Prostate gland (tissue), 2 donors: ENCODE measurements around the gene ZMIZ1. TPM values are rescaled to one million over a fixed set of nuclear protein-coding genes. Genes with fewer than 3 reads are reported as not detected.

ENCODE experiments used
- DNase-seq: peaks from one replicate; pipeline ENCODE4 v3.0.0-alpha.2; 2019; ENCODE audit warnings: low spot score
- H3K27ac ChIP-seq, 2 donors: fragments of 200-600 bp; sonication (generic); 2 replicates each; pipeline ENCODE4 v1.5.1; 2017 to 2019
- H3K27me3 ChIP-seq: fragments of 200-600 bp; sonication (generic); replicated peaks from 2 replicates; pipeline ENCODE4 v1.5.1; 2019; ENCODE audit not compliant: insufficient read depth
- H3K36me3 ChIP-seq, 2 donors: fragments of 200-600 bp; sonication (generic); 1 replicate in 1 of 2; 2 replicates in 1 of 2; pipeline versions ENCODE4 v1.5.1 to v1.8.1; 2017 to 2019
- H3K4me1 ChIP-seq: fragments of 200-600 bp; sonication (generic); replicated peaks from 2 replicates; pipeline ENCODE4 v1.5.1; 2019
- H3K4me3 ChIP-seq, 2 donors: fragments of 200-600 bp; sonication (generic); 2 replicates each; pipeline ENCODE4 v1.5.1; 2017 to 2019
- H3K9me3 ChIP-seq: fragments of 200-600 bp; sonication (generic); 2 replicates; pipeline ENCODE4 v1.5.1; 2017
- CTCF ChIP-seq, 4 experiments: fragments of 200-600 bp in 2 of 4; fragments of 450-650 bp in 2 of 4; sonication (generic) in 2 of 4; IDR thresholded peaks; 1 replicate in 3 of 4; 2 replicates in 1 of 4; pipeline ENCODE4 v1.5.1; 2016 to 2019; ENCODE audit warnings: antibody characterized with exemption in 4 of 4, mild to moderate bottlenecking in 2 of 4, moderate library complexity in 2 of 4
- POLR2A ChIP-seq: fragments of 450-650 bp; IDR thresholded peaks from one replicate; pipeline ENCODE4 v1.6.1; 2016; ENCODE audit warnings: antibody characterized with exemption, mild to moderate bottlenecking
- POLR2AphosphoS5 ChIP-seq: sonication (generic); formaldehyde crosslinking; IDR thresholded peaks from one replicate; pipeline ENCODE4 v1.6.1; 2017; ENCODE audit warnings: antibody characterized with exemption
- WGBS: methylation state at CpG from one replicate; pipeline ENCODE4 v1.1.5; 2018; 5-methylcytosine and 5-hydroxymethylcytosine counted together
- intact Hi-C: fragments of 100-400 bp; cut with DNase I; formaldehyde crosslinking; loops from one replicate; pipeline ENCODE4 v1.14.2; 2022
- total RNA-seq, 2 donors: library from RNA; depleted of rRNA; stranded (reverse); fragments of >200 nt; gene quantifications; one replicate each; pipeline ENCODE4 v1.1.0, GENCODE V29; 2016

The ZMIZ1 gene
- total RNA-seq, 2 donors from 2014 or later, result 69.6 to 78.5 TPM

GRCh38 chr10:79234391-79235315 lies 165.9 kb downstream of the ZMIZ1 start:
- Histone ChIP-seq H3K36me3 (no peaks in the 10 kb centered on the region), H3K4me1 (peaks cover 2% of the 10 kb centered on the region), H3K9me3 (no peaks in the 10 kb centered on the region), H3K4me3 (no peak overlapping the region), H3K27me3 (no peaks in the 10 kb centered on the region), H3K27ac (no peak overlapping the region)
- intact Hi-C loops, result no loop called here
- TF ChIP-seq POLR2AphosphoS5 (no peak), POLR2A (no peak), CTCF (IDR thresholded peaks at IDR 0.05) (no peak)
- WGBS, result 65% methylated on average over 8 of the region's 8 CpGs
- no peak for DNase-seq

DNA sequence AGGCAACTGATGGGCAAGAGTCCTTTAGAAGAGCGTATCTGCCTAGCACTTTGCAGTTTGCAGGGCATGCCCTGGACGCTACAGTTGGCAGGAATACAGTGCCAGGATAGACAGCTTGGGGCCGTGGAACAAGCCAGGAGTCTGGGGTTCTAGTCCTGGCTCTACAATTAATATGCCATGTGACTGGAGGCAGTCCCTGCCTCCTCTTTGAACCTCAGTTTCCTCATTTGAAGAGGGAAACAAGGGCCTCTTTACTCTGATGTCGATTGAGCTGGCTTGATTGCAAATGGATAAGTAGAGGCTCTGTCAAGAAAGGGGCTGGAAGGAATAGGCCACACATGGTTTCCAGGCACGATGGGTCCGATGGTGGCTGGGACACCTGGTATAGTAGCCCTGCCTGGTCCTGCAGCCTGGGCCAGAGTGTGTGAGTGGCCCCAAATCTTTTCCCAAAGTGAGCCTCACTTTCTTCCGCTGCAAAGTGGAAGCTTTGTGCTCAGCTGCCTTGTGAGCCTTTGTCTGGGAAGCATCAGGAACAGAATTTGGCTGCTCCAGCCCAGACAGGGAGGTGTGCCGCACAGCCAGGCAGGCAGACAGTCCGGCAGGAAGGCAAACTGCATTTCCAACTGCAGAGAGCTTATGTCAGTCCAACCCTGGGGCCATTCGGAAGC lies 167.1 kb downstream of the ZMIZ1 start:
- 76% methylated on average over 10 of the region's 10 CpGs for WGBS
- Histone ChIP-seq H3K4me1 (peaks cover 6% of the 10 kb centered on the region), H3K36me3 (no peaks in the 10 kb centered on the region), H3K4me3 (no peak overlapping the region), H3K27ac (no peak overlapping the region), H3K9me3 (no peaks in the 10 kb centered on the region), H3K27me3 (no peaks in the 10 kb centered on the region)
- TF ChIP-seq POLR2AphosphoS5 (no peak), CTCF (IDR thresholded peaks at IDR 0.05) (no peak), POLR2A (no peak)
- no peak for DNase-seq
- intact Hi-C loops, result no loop called here

- no peak overlapping the region for H3K4me3 ChIP-seq
- no peak for TF ChIP-seq POLR2AphosphoS5
- no peak for TF ChIP-seq POLR2A
- TF ChIP-seq CTCF (IDR thresholded peaks at IDR 0.05), result no peak
- no peaks in the 10 kb centered on the region for H3K27me3 ChIP-seq
- no peaks in the 10 kb centered on the region for H3K9me3 ChIP-seq
- 74% methylated on average over 9 of the region's 9 CpGs for WGBS
- H3K4me1 ChIP-seq, result peaks cover 6% of the 10 kb centered on the region
- no peaks in the 10 kb centered on the region for H3K36me3 ChIP-seq
- intact Hi-C loops, result no loop called here
- DNase-seq, result no peak
- no peak overlapping the region for H3K27ac ChIP-seq
Measured at GRCh38 chr10:79236433-79236765, 167.6 kb downstream of the ZMIZ1 start.

DNA sequence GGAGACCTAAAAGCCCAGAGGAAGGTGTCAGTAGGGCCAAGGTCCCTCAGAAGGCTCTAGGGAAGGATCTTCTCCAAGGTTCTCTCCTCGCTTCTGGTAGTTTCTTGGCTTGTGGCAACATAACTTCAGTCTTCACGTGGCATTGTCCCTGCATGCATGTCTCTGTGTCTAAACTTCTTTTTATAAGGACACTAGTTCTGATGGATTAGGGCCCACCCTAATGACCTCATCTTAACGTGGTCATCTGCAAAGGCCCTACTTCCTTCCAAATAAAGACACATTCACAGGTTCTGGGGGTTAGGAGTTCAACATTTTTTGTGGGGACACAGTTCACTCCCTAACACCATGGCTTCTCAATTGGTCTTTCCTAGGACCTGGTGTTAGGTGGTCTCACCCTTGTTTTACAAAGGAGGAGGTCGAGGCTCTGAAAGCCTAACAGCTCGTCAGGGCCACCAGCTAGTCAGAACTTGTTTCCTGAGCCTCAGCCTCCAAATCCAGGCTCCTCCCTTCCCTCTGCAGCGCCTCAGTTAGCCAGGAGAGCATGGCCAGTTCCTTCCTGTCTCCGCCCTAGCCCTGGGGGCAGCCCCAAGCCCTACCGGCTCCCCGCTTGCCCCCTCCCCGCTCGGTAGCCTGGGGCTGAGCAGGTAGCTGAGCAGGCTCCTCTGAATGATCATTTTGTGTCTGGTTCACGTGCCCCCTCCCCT lies 168.8 kb downstream of the ZMIZ1 start:
- Histone ChIP-seq H3K4me1 (peaks cover 11% of the 10 kb centered on the region), H3K4me3 (no peak overlapping the region), H3K27me3 (no peaks in the 10 kb centered on the region), H3K9me3 (no peaks in the 10 kb centered on the region), H3K27ac (peak overlapping the region; percentile 10 to 29), H3K36me3 (no peaks in the 10 kb centered on the region)
- 28% methylated on average over 12 of the region's 12 CpGs for WGBS
- no peak for TF ChIP-seq POLR2A
- TF ChIP-seq POLR2AphosphoS5, result no peak
- no peak for TF ChIP-seq CTCF (IDR thresholded peaks at IDR 0.05)
- intact Hi-C loops, result no loop called here
- DNase-seq, result no peak
